HepG2 (cell line): Measurements from ENCODE around the gene SRRM2. TPM values are rescaled to one million over a fixed set of nuclear protein-coding genes. Genes with fewer than 3 reads are reported as not detected.

Experiments
- ATAC-seq: fragments of 200-7000 bp; cut with Tn5 transposase; 3 replicates; pipeline ENCODE4 v1.9.1; 2020; ENCODE audit warnings: mild to moderate bottlenecking, moderate library complexity
- BruUV-seq: library from RNA; stranded (reverse); fragments of 400-500 nt; replicated peaks from 2 replicates; lab custom pipeline; 2021; lab: Mats Ljungman, UMichigan
- CTCF ChIA-PET: fragments of 300-600 bp; formaldehyde crosslinking; extraction: SDS; loops from one replicate; lab custom pipeline; 2021; ENCODE audit warnings: low total read pairs, inconsistent platforms, low intra/inter-chr PET ratio; lab: Yijun Ruan, JAX
- POLR2A ChIA-PET: fragments of 350-600 bp; sonication (Branson Sonifier 250); formaldehyde crosslinking; loops from one replicate; lab custom pipeline; 2020; ENCODE audit warnings: antibody characterized with exemption, inconsistent platforms; lab: Yijun Ruan, JAX
- DNase-seq: peaks from one replicate; pipeline ENCODE4 v3.0.0-alpha.2; 2015; ENCODE audit warnings: low spot score
- FAIRE-seq: peaks from 3 replicates; lab custom pipeline; 2011; peaks lifted over from hg19 to GRCh38; lab: Jason Lieb, UNC
- H2AFZ ChIP-seq: one replicate; pipeline ENCODE4 v1.6.1; 2011; ENCODE audit warnings: low read length, inconsistent platforms
- H3K27ac ChIP-seq: fragments of 300-600 bp; 3 replicates; pipeline ENCODE4 v1.8.0; 2011; ENCODE audit warnings: mixed run types, mild to moderate bottlenecking, mixed read lengths, low read length, inconsistent platforms; ENCODE audit not compliant: insufficient read depth; ENCODE audit errors: extremely low read length
- H3K27me3 ChIP-seq, 2 experiments: fragments of 200-600 bp in 1 of 2; 2 replicates in 1 of 2; 3 replicates in 1 of 2; pipeline versions ENCODE4 v1.6.0 to v1.8.0; 2011; ENCODE audit warnings: low read length in 2 of 2, mild to moderate bottlenecking in 2 of 2, moderate library complexity in 2 of 2, inconsistent platforms in 1 of 2; ENCODE audit not compliant: insufficient read depth in 2 of 2, control insufficient read depth in 1 of 2
- H3K36me3 ChIP-seq, 2 experiments: fragments of 200-600 bp in 1 of 2; replicated peaks in 1 of 2; 2 replicates in 1 of 2; 3 replicates in 1 of 2; pipeline versions ENCODE4 v1.5.1 to v1.8.0; 2011; ENCODE audit warnings: low read length in 2 of 2, inconsistent platforms in 1 of 2; ENCODE audit not compliant: insufficient read depth in 2 of 2, control insufficient read depth in 1 of 2
- H3K4me1 ChIP-seq: 2 replicates; pipeline ENCODE4 v1.5.1; 2012; ENCODE audit warnings: low read length, inconsistent platforms; ENCODE audit not compliant: insufficient read depth
- H3K4me2 ChIP-seq: 2 replicates; pipeline ENCODE4 v1.6.0; 2011; ENCODE audit warnings: low read depth, low read length, inconsistent platforms
- H3K4me3 ChIP-seq, 3 experiments: fragments of 200-600 bp in 1 of 3; sonication (generic), shearing (Covaris generic) in 1 of 3; replicated peaks in 1 of 3; 2 replicates each; pipeline ENCODE4 v1.5.1; 2011 to 2016; ENCODE audit warnings: low read length in 3 of 3, inconsistent platforms in 2 of 3, low read depth in 2 of 3, mild to moderate bottlenecking in 2 of 3, control low read depth in 1 of 3, mixed read lengths in 1 of 3; ENCODE audit not compliant: insufficient read depth in 1 of 3
- H3K79me2 ChIP-seq: one replicate; pipeline ENCODE4 v1.6.1; 2011; ENCODE audit warnings: low read length, inconsistent platforms; ENCODE audit not compliant: insufficient read depth
- H3K9ac ChIP-seq: 2 replicates; pipeline ENCODE4 v1.6.0; 2011; ENCODE audit warnings: mild to moderate bottlenecking, low read depth, low read length, inconsistent platforms; ENCODE audit not compliant: insufficient read depth
- H3K9me3 ChIP-seq: 2 replicates; pipeline ENCODE4 v1.5.1; 2012; ENCODE audit warnings: mild to moderate bottlenecking, low read length
- H4K20me1 ChIP-seq: 2 replicates; pipeline ENCODE4 v1.6.0; 2011; ENCODE audit warnings: inconsistent platforms, mild to moderate bottlenecking, low read length, moderate library complexity; ENCODE audit not compliant: insufficient read depth
- DR1 ChIP-seq: sonication (generic); formaldehyde crosslinking; IDR thresholded peaks from 2 replicates; pipeline ENCODE4 v1.8.0; 2021; ENCODE audit warnings: mild to moderate bottlenecking, missing genetic modification reagents, inconsistent platforms
- HIVEP1 ChIP-seq: sonication (generic); formaldehyde crosslinking; IDR thresholded peaks from 2 replicates; pipeline ENCODE4 v1.4.0; 2020; ENCODE audit warnings: mild to moderate bottlenecking, missing genetic modification reagents
- PTBP1 ChIP-seq: fragments of 200-400 bp; formaldehyde crosslinking; IDR thresholded peaks from 2 replicates; pipeline ENCODE4 v1.6.1; 2018; ENCODE audit warnings: low read length, low read depth; ENCODE audit not compliant: poor library complexity, severe bottlenecking
- ZNF121 ChIP-seq: sonication (generic); formaldehyde crosslinking; IDR thresholded peaks from 2 replicates; pipeline ENCODE4 v1.5.0; 2020; ENCODE audit warnings: mild to moderate bottlenecking, missing genetic modification reagents
- ZNF737 ChIP-seq: sonication (generic); formaldehyde crosslinking; IDR thresholded peaks from 2 replicates; pipeline ENCODE4 v1.5.0; 2020; ENCODE audit warnings: missing genetic modification reagents, mild to moderate bottlenecking, borderline replicate concordance
- WGBS: methylation state at CpG from one replicate; pipeline ENCODE4 v1.1.6; 2017; ENCODE audit warnings: low lambda C conversion rate; 5-methylcytosine and 5-hydroxymethylcytosine counted together
- in situ Hi-C: cut with HindIII; loops from 2 replicates; pipeline ENCODE4 v1.10.0; 2017; ENCODE audit warnings: low pct_unique_long_range_greater_than_20kb; ENCODE audit not compliant: extremely low pct_ligation_motif_present
- intact Hi-C: fragments of 100-400 bp; cut with micrococcal nuclease; formaldehyde crosslinking; loops from one replicate; pipeline ENCODE4 v1.10.0; 2022; ENCODE audit not compliant: unreplicated experiment
- polyA plus RNA-seq, 8 experiments: library from polyadenylated mRNA; depleted of rRNA in 3 of 8; stranded (reverse) in 7 of 8; unstranded in 1 of 8; fragments of >200 nt; fragmentation: Illumina TruSeq in 4 of 8; extraction: Trizol in 4 of 8; gene quantifications; 2 replicates each; pipeline versions ENCODE4 v1.2.1 to v1.2.3, GENCODE V29; 2011 to 2016; ENCODE audit warnings: low read depth in 4 of 8, missing spikeins in 1 of 8, mixed read lengths in 1 of 8; ENCODE audit not compliant: insufficient read depth in 1 of 8
- total RNA-seq, 5 experiments: library from RNA; depleted of rRNA; stranded (reverse); fragments of >200 nt; fragmentation: Illumina TruSeq; extraction: Trizol; gene quantifications; 2 replicates each; pipeline ENCODE4 v1.2.3, GENCODE V29; 2016; ENCODE audit warnings: low read depth in 1 of 5
- TF ChIP-seq, protein P1 (sequence below): sonication (generic); formaldehyde crosslinking; IDR thresholded peaks from 2 replicates; pipeline ENCODE4 v1.4.0; 2020; ENCODE audit warnings: mild to moderate bottlenecking, missing genetic modification reagents
- TF ChIP-seq, protein P2 (sequence below): sonication (generic); formaldehyde crosslinking; IDR thresholded peaks from 2 replicates; pipeline ENCODE4 v1.9.0; 2021; ENCODE audit warnings: missing genetic modification reagents, mild to moderate bottlenecking, borderline replicate concordance
- TF ChIP-seq, protein P3 (sequence below): IDR thresholded peaks from 2 replicates; pipeline ENCODE4 v1.6.1; 2016
- TF ChIP-seq, protein P4 (sequence below): sonication (generic); formaldehyde crosslinking; IDR thresholded peaks from 2 replicates; pipeline ENCODE4 v1.4.0; 2020; ENCODE audit warnings: missing genetic modification reagents, low read depth, mild to moderate bottlenecking, borderline replicate concordance
- TF ChIP-seq, protein P5 (sequence below): sonication (generic); formaldehyde crosslinking; IDR thresholded peaks from 2 replicates; pipeline ENCODE4 v1.4.0; 2020; ENCODE audit warnings: missing genetic modification reagents, borderline replicate concordance

Gene SRRM2
- total and polyA plus RNA-seq, 2 of the 13 experiments (the other 11 are each of a cell fraction or from before 2014, with no cell fraction given), result 50.4 to 112 TPM

DNA sequence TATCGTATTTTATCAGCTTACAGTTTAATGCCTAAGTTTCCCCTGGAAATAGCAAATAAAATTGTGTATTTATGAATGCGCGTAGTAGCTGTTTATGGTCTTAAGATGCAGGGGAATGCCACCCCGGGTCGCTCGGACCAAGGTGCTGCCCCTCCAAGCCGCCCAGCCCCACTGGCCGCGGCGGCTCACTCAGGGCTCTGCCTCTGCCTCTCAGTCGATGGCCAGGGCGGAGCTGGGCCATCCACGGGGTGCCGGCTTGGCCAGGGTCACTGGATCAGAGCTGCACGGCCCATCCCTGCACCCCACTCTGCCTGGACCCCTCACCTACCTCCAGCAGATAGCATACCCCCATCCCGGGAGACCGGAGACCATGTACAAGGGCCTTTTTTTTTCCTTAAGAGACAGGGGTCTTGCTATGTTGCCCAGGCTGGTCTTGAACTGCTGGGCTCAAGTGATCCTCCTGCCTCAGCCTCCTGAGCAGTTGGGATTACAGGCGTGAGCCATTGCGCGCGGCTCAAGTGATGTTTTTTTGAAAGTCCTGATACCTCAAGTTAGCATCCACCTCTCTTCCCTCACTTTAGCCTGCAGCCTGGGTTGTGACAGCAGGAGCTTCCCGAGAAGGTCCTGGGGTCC is 43.4 kb upstream of the SRRM2 start:
- intact Hi-C loops, result no loop called here
- no peaks in the 10 kb centered on the region for H4K20me1 ChIP-seq
- DNase-seq (no peak), FAIRE-seq (no peak), ATAC-seq (no peak)
- no peak overlapping the region for H3K27ac ChIP-seq
- peaks cover 2 to 16% of the 10 kb centered on the region in 2 experiments; a peak in 3 of 5 replicates for H3K27me3 ChIP-seq
- H3K36me3 ChIP-seq, result peaks cover 14 to 21% of the 10 kb centered on the region in 2 experiments; a peak in 3 of 5 replicates
- H3K4me3 ChIP-seq, result no peak overlapping the region
- ChIA-PET CTCF (no interaction called here), POLR2A (interaction anchor here (1.5 kb wide), 1 partner anchor 27 kb away, joined by 3 read pairs; the partner anchor contains the start of gene KCTD5)
- TF ChIP-seq, protein P1, sequence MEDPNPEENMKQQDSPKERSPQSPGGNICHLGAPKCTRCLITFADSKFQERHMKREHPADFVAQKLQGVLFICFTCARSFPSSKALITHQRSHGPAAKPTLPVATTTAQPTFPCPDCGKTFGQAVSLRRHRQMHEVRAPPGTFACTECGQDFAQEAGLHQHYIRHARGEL, result no peak
- no peak for TF ChIP-seq PTBP1
- no peak for TF ChIP-seq ZNF737 (CRISPR knock-in tag)
- TF ChIP-seq ZNF121 (CRISPR knock-in tag), result peak; percentile 67; the same call in 1 of the 2 replicates
- in situ Hi-C loops, result no loop called here
- no peak overlapping the region for H2AFZ ChIP-seq
- H3K9ac ChIP-seq, result no peak overlapping the region
- H3K4me2 ChIP-seq, result no peak overlapping the region
- WGBS, result 93% methylated on average over 19 of the region's 22 CpGs
- H3K79me2 ChIP-seq, result no peaks in the 10 kb centered on the region
- H3K4me1 ChIP-seq, result no peaks in the 10 kb centered on the region
- H3K9me3 ChIP-seq, result no peaks in the 10 kb centered on the region
- BruUV-seq, result no TSS peak

DNA sequence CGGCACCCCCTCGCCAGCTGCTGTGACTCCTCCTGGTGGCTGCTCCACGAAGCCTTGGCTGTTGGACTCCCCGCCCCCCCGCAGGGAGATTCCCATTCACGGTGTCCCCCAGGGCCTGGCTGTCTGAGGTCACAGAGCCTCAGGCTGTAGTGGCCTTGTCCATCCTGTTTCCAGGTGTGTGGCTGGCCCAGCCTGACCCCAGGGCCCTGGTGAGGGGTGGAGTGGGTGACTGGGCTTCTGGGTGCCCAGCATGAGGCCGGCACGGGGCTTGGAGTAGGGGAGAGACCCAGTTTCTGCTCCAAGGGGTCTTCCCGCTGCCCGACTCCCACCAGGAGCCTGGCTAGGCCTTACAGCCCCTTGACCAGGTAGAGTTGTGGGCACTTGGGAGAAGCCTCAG is 42.9 kb upstream of the SRRM2 start:
- ATAC-seq (no peak), DNase-seq (no peak), FAIRE-seq (no peak)
- Histone ChIP-seq H3K4me2 (no peak overlapping the region), H3K27ac (no peak overlapping the region), H3K4me3 (no peak overlapping the region), H4K20me1 (no peaks in the 10 kb centered on the region), H2AFZ (no peak overlapping the region), H3K36me3 (peaks cover 12 to 21% of the 10 kb centered on the region in 2 experiments; a peak in 3 of 5 replicates), H3K27me3 (peaks cover 4 to 21% of the 10 kb centered on the region in 2 experiments), H3K9ac (no peak overlapping the region), H3K79me2 (no peaks in the 10 kb centered on the region), H3K4me1 (no peaks in the 10 kb centered on the region), H3K9me3 (no peaks in the 10 kb centered on the region)
- intact Hi-C loops, result no loop called here
- ChIA-PET CTCF (no interaction called here), POLR2A (no interaction called here)
- no TSS peak for BruUV-seq
- in situ Hi-C loops, result no loop called here
- WGBS, result 100% methylated on average over 4 of the region's 10 CpGs
- TF ChIP-seq, protein P2, sequence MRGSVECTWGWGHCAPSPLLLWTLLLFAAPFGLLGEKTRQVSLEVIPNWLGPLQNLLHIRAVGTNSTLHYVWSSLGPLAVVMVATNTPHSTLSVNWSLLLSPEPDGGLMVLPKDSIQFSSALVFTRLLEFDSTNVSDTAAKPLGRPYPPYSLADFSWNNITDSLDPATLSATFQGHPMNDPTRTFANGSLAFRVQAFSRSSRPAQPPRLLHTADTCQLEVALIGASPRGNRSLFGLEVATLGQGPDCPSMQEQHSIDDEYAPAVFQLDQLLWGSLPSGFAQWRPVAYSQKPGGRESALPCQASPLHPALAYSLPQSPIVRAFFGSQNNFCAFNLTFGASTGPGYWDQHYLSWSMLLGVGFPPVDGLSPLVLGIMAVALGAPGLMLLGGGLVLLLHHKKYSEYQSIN (CRISPR knock-in tag), result no peak
- no peak for TF ChIP-seq ZNF737 (CRISPR knock-in tag)
- TF ChIP-seq HIVEP1 (CRISPR knock-in tag), result no peak
- TF ChIP-seq, protein P3, sequence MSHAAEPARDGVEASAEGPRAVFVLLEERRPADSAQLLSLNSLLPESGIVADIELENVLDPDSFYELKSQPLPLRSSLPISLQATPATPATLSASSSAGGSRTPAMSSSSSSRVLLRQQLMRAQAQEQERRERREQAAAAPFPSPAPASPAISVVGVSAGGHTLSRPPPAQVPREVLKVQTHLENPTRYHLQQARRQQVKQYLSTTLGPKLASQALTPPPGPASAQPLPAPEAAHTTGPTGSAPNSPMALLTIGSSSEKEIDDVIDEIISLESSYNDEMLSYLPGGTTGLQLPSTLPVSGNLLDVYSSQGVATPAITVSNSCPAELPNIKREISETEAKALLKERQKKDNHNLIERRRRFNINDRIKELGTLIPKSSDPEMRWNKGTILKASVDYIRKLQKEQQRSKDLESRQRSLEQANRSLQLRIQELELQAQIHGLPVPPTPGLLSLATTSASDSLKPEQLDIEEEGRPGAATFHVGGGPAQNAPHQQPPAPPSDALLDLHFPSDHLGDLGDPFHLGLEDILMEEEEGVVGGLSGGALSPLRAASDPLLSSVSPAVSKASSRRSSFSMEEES (CRISPR knock-in tag), result no peak
- TF ChIP-seq, protein P4, sequence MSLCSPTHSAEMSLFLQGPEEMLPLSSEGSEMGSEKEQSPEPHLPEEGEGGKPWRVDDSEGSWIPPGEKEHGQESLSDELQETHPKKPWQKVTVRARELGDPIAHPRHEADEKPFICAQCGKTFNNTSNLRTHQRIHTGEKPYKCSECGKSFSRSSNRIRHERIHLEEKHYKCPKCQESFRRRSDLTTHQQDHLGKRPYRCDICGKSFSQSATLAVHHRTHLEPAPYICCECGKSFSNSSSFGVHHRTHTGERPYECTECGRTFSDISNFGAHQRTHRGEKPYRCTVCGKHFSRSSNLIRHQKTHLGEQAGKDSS (CRISPR knock-in tag), result no peak
- TF ChIP-seq, protein P5, sequence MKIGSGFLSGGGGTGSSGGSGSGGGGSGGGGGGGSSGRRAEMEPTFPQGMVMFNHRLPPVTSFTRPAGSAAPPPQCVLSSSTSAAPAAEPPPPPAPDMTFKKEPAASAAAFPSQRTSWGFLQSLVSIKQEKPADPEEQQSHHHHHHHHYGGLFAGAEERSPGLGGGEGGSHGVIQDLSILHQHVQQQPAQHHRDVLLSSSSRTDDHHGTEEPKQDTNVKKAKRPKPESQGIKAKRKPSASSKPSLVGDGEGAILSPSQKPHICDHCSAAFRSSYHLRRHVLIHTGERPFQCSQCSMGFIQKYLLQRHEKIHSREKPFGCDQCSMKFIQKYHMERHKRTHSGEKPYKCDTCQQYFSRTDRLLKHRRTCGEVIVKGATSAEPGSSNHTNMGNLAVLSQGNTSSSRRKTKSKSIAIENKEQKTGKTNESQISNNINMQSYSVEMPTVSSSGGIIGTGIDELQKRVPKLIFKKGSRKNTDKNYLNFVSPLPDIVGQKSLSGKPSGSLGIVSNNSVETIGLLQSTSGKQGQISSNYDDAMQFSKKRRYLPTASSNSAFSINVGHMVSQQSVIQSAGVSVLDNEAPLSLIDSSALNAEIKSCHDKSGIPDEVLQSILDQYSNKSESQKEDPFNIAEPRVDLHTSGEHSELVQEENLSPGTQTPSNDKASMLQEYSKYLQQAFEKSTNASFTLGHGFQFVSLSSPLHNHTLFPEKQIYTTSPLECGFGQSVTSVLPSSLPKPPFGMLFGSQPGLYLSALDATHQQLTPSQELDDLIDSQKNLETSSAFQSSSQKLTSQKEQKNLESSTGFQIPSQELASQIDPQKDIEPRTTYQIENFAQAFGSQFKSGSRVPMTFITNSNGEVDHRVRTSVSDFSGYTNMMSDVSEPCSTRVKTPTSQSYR, result no peak
- no peak for TF ChIP-seq DR1 (CRISPR knock-in tag)
